GM12801 (cell line): ENCODE data around the gene UBTF.

ENCODE experiments used
- TF ChIP-seq, protein P1 (sequence below): IDR thresholded peaks from one replicate; pipeline ENCODE4 v1.5.1; 2011; ENCODE audit warnings: control low read depth; ENCODE audit not compliant: insufficient read length; ENCODE audit errors: extremely low read depth

The UBTF gene

GRCh38 chr17:44176671-44177501 lies 42.6 kb downstream of the UBTF start:
- TF ChIP-seq, protein P1, sequence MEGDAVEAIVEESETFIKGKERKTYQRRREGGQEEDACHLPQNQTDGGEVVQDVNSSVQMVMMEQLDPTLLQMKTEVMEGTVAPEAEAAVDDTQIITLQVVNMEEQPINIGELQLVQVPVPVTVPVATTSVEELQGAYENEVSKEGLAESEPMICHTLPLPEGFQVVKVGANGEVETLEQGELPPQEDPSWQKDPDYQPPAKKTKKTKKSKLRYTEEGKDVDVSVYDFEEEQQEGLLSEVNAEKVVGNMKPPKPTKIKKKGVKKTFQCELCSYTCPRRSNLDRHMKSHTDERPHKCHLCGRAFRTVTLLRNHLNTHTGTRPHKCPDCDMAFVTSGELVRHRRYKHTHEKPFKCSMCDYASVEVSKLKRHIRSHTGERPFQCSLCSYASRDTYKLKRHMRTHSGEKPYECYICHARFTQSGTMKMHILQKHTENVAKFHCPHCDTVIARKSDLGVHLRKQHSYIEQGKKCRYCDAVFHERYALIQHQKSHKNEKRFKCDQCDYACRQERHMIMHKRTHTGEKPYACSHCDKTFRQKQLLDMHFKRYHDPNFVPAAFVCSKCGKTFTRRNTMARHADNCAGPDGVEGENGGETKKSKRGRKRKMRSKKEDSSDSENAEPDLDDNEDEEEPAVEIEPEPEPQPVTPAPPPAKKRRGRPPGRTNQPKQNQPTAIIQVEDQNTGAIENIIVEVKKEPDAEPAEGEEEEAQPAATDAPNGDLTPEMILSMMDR: no peak

DNA sequence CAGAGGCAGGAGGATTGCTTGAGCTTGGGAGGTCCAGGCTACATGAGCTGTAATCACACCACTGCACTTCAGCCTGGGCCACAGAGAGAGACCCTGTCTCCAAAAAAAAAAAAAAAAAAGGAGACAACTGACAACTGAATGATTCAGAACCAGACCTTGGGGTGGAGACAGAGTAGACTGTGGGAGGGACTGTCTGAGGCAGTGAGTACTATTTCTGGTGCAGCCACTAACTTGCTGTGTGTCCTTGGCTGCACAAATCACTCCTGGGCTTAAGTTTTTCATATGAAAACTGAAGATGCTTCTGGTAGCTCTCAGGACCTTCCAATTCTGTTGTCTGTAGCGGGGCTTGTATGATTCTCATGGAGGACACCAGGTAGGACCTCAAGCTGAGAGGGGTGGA lies 43.2 kb downstream of the UBTF start:
- TF ChIP-seq, protein P1: no peak

DNA sequence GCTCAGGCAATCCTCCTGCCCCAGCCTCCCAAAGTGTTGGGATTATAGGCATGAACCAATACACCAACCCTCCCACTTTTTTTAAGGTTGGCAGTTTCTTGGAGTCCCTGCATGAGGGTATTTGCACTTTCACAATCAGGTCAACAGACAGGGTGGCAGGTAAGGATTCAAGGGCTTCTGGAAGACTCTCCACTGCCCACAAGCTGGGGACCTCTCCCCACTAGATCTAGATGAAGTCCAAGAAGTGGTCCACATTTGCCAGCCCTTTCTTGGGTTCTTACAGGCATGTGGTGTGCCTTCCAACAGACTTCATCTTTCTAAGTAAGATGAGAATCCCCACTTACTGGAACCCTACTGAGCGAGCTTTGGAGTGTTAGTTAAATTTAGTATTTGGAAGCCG lies 45.0 kb downstream of the UBTF start:
- TF ChIP-seq, protein P1: no peak

DNA sequence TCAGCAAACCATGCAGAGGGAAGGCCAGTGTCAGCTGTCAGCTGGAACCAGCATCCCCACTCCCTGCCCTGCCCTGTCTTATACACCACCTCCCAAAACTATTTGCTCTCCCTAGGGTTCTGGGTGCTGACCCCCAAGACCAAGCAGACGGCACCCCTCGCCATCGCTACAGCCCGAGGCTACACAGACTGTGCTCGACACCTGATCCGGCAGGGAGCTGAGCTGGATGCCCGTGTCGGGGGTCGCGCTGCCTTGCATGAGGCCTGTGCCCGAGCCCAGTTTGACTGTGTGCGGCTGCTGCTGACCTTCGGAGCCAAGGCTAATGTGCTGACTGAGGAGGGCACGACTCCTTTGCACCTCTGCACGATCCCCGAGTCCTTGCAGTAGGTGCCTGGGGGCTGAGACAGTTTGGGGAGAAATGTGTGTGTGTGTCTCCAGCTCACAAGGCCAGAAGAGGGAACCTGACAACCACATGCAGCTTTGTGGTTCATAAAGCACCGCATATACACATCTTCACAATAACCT lies 47.5 kb downstream of the UBTF start:
- TF ChIP-seq, protein P1: no peak

GRCh38 chr17:44170499-44171201 lies 48.8 kb downstream of the UBTF start, which contains the start of gene ASB16:
ASB16 (plus strand) TSS chr17:44170704; CDS start chr17:44170790, 86 bp downstream.
- TF ChIP-seq, protein P1: no peak

GRCh38 chr17:44170135-44170498 lies 49.4 kb downstream of the UBTF start:
- TF ChIP-seq, protein P1: no peak

- TF ChIP-seq, protein P1: no peak
Measured at GRCh38 chr17:44167181-44167861, 52.2 kb downstream of the UBTF start.
